ENCODE results near the gene HAND2.

The HAND2 gene

DNA sequence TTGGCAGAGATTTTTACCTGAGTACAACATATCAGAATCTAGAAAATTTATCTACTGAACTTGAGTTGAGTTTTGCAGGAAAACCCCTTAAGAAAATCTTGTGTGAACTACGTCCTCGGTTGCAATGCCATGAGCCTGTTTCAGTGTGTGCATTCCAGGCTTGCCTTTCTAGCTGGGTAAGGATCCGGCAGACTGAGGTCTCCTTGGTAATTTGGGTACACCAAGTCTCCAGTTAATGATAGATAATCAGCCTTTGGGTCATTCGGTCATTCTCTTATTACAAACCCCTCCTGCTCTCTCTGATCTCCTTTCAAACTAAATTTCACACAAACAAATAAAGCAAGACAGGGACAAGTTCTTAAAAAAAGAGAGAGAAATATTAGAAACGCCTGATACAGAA is 5.9 kb upstream of the HAND2 start:
- no peak for DNase-seq (ENCODE audit: low read depth)

DNA sequence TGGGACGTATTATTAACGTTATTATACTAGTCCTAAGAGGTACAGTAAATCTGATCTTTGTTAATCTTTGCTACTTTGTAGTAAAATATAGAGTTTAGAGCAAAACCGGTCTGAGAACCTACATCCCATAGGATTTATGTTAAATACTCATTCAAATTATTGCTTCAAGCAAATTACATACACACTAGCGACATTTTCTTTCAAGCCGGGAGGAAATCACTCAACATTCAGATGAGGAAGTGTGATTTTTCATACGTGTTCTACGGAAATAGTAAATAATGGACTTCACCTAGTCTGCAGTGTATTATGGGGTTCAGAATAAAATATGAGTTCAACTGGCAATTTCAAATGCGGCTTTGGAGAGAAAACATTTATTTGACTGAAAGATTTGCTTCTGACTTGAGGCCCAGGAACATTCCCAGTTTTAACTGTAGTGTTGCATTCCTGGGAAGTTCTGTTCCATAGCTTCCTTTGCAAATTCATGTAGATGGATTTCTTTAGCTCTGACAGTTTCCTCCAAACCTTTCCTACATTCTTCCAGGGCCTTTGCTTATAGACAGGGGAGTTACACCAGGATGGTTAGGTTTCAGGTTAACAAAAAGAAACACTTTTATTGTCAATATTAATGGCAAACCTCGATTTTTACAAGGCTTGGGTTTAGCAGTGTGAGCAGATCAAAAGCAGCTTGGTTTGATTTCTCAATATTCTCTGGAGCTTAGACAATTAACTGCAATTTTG is 5.3 kb upstream of the HAND2 start:
- no peak for DNase-seq (ENCODE audit: low read depth)

DNA sequence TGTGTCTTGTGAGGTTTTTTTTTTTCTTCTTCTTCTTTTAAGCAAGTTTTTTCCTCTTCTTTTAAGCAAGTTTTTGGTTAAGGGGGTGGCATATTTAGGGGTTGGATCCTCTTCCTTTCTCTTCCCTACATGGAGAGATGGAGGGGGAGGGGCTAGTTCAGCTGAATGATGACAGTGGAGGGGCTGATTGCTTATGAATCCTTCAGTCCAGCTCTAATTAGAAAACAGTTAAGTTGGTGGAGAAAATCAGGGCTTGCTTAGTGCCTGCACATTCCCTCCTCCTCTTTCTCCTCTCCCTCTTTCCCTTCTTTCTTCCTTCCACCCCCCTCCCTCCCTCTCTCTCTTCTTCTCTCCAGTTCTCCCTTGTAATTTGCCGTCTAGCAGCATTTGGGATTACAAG is 4.4 kb upstream of the HAND2 start:
- no peak for DNase-seq (ENCODE audit: low read depth)

DNA sequence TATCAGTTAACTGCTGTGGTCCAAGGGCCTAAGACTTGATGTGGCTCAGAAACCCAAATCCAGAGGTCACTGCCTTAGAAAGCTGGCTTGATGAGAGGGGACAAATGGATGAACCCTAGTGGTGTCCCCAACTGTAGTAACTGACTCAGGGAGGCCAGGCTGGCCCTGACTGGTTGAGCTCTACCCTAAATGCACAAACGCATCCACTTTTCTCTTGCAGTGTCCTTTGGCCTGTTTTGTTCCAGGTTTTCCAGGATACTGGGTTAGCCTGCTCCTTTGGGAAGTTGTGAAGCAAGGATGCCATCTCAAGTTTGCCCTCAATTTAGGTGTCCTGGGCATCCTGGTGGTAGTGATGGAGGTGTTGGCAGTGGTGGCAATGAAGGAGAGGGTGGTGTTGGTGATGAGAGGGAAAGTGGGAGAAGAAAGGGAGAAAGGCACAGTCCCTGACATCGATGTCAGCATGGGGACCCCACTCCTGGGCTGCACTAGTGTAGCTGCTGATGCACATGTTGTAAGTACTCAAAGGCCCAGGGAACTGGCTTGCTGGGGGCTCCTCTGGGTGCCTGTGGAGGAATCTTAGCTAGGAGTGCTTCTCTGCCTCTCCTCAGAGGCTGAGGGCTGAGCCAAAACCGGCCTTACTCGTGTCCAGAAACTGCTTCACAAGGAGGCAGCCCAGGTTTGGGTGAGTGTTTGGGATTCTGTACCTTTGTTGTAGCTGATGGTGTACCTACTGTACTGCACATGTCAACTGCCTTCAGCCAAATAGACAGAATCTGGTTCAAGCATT is 2.9 kb upstream of the HAND2 start:
- DNase-seq (ENCODE audit: low read depth), result no peak

DNA sequence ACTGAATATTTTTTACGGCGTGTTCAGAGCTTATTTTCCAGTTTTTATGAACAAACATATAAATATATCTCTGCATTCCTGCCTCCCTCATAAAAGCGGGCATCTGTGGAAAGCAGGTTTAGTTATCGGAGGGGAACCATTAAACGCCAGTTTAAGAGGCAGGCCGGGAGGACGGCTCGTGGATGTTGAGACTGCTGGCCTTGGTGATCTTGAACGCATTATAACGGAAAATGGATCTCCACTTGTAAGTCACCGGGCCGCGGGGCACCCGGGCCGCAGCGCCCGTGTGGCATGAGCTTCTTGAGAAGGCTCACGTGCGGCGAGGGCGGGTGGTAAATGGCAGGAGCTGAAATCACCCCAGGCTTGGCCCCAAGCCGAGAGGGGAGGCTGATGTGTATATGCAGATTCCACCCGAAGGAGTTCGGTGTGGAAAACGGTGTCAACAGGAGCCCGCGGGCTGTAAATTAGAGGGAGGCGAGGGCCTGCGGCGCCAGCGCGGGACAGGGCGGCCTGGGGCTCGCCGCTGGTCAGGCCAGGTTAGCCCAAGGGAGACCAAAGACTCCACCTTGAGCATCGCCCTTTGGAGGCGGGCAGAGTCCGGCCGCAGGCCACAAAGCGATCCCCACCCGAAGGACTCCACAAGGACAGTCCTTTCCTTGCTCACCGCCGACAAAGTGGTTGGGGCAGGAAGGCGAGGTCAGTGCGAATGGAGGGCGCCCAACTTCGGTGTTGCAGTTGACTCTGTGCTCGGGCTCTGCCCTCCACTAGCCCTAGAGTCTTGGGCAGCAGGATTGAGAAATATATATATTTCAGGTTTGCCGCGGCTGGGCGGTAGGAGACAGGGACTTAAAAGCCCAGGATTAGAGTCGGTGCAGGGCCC is 1.3 kb upstream of the HAND2 start:
- DNase-seq (ENCODE audit: low read depth), result no peak

DNA sequence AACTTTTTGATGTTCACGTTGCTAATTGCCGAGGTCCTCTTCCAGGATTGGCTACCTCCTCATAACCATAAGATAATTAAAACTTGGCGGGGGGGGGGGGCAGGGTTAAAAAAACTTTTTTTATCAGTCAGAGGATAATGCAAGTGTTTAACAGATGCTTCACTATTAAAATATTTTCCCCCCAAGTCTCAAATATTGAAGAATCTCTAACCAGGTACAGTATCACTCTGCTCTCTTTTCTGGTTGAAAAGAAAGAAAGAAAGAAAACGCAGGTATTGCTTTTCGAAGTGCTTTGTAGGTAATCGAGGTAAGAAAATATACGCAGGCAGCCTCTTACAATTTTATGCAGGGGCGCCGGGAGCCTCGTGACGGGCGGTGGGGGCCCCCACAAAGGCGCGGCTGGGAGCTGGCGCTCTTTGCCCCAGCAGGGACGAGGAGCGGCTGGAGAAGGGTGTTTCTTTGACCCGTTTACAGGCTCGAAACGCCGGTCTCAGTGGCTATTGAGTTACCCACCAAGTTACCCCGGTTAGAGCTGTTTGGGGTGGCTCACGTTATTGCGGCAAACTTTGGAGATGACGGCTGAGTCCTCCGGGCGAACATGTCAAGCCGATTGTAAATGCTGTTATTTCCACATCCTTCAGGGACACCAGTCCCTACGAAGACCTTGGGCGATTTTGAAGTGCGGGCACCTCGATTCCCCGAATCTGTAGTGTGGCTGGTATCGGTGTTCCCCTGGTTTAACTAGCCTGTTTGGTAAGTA is 477 bp upstream of the HAND2 start:
- no peak for DNase-seq (ENCODE audit: low read depth)

DNA sequence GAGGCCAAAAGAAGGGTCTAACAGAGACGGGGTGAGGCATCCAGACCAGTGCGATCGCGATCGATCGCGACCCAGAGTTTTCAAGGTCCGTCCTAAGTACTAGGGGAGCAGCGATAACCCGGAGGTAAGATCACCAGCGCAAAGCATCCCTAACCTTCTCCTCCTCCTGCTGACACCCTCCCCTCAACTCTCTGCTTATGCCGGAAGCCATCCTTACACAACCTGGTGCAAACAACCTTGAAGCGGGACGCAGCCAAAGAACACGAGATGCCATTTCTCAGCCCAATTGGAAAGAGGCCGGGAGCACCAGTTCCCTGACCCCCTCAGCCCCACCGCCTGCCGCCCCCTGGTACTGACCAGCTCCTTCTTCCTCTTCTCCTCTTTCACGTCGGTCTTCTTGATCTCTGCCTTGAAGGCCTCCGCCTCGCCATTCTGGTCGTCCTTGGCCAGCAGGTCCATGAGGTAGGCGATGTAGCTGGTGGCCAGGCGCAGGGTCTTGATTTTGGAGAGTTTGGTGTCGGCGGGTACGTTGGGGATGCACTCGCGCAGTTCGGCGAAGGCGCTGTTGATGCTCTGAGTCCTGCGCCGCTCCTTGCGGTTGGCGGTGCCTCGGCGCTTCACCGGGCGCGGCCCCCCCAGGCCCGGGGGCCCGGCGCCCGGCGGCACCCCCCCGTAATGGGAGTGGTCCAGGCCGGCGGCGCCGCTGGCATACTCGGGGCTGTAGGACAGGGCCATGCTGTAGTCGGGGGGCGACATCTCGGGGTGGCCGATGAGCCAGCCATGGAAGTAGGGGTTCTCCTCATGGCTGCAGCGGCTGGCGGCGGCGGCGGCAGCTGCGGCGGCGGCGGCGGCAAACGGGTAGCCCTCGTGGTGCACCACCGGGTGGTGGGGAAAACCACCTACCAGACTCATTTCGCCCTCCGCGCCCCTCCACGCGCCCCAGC is 1.4 kb downstream of the HAND2 start:
- no peak for DNase-seq (ENCODE audit: low read depth)

DNA sequence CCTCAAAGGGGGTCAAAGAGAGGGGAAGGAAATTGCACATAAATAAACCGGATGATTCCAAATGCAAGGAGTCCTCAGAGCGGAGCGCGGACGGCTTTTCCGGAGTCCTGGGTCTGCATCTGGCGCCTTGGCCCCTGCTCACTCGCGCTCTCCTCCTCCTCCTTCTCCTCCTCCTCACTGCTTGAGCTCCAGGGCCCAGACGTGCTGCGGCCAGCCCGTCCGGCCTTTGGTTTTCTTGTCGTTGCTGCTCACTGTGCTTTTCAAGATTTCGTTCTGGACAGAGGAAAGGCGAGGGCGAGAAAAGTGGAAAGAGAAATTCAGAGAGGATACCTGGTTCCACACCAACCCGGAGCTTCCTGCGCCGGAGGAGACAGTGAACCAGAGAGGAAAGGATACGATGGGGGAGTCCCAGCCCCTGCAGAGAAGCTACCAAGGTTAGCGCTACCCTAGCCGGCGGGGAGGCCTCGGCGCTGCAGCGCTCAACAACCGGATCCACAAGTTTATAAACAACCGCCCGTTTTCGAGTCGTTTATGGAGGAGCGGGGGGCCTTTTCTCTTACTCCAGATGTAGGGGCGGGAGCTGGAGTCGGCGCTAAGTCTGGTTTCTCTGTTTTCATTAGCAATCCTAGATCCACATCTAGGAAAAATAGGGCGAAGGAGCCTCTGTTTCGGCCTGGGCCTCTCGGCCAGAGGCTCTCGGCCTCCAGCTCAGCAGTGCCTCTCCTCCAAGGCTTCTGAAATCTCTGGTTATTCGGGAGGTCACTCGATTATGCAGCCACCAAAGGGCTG is 2.7 kb downstream of the HAND2 start:
- no peak for DNase-seq (ENCODE audit: low read depth)

DNA sequence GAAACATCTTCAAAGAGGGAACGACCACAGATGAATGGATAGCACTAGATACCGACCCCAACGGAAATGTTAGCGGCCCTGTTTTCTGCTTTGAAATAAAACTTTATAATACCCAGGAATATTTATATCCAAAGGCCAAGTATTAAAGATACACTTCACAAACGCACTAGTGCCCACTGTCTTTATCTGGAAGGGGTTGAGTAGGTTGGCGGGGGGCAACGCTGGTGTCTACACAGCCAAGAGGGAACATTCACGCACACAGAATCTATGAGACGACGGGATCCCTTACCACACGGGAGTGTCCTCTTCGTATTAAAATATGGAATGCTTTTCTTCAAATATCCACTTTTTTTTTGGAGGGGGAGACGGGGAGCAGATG is 3.3 kb downstream of the HAND2 start:
- DNase-seq (ENCODE audit: low read depth), result no peak

DNA sequence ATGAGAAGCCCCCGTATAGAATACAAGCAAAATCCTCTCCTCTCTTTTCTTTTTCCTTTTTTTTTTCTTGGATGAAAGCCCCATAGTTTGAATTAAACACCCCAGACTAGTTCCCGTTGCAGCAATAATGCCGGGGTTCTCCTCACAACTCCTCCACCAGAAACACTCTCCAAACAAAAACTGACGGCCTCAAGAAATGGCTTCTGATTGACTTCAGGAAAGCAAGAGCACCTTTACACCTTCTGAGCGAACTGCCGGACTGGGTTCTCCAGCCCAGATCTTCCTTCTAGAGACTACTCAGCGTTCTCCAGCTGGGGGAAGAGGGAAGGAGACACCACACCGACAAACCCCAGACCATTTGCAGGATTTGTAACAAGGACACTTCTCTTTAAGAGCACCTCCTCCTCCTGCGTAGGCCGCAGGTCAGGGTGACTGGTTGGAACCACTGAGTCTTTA is 4.0 kb downstream of the HAND2 start:
- no peak for DNase-seq (ENCODE audit: low read depth)

DNA sequence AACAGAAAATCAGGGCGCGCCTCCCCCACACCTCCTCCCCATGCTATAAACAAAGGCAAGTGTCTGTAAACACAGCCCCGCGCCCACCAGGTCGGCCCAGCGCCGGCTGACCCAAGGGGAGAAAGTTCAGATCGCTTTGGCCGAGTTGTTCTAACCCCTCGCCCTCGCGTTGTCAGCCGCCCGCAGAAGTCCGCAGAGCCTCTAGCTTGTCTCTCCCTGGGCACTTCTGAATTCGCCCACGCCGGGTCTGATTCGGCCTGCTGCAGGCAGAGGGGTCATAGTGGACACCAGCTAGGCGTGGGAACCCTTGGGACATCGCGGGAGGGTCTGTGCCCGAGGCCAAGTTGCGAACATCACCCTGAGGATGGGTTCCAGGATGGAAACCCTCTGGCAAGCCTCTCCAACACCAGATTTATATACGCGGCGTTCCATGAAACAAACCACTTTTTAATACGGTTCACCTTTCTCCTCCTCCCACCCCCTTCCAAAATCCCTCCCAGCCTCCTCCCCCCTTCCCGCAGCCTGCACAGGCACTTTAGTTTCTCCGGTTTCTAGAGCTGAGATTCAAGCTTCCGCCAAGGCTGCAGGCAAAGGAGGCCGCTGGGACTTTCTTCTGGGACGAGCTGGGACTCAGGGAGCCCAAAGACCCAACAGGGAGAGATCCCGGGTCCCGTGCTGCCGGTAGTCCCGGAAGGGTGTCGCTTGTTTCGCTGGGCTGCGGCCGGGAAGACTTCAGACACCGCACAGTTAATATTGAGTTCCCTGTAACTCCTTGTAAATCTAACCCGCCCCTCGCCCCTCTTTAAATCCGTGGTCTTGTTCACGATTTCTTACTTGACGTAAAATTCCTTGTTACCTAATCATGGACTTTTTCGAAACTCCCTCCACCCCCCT is 4.7 kb downstream of the HAND2 start:
- DNase-seq (ENCODE audit: low read depth), result no peak

DNA sequence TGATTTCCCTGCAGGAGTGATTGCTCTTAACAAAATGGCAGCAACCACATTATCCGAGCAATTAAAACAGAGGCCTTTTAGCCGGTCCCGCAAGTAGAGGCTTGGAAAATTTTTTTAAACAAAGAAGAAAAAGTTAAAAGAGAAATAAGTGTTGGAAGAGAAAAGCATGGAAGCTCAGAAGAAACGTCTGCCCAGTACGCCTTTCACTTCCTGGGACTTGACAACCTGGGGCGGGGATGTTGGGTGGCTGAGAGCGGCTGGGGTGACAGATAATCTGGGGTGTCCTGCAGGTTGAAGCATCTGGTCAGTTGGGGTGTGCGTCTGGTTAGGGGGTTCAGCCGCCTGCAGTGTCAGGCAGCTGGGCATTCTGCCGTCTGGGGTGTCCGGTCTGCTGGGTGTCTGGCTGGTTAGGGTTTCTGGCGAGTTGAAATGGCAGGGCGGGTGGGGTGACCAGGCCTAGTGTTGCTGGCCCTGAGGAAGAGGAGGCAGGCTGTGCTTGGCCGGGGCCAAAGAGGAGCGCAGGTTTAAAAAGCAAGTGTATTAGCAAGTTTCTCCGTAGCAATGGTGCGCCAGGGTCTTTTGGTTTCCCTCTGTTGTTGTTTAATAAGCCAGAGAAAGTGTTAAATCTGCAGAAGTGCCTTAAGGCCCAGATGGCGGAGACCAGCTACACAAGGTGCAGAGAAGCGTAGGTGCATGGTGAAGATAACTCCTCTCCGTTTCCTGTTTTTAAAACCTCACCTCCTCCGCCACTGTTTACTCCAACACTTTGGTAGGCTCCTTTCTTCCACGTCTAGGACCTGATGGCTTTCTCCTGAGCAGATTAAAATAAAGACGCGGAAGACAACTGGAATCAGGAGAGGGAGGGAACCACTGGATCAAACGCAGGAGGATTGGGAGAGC is 5.6 kb downstream of the HAND2 start:
- DNase-seq (ENCODE audit: low read depth), result no peak

DNA sequence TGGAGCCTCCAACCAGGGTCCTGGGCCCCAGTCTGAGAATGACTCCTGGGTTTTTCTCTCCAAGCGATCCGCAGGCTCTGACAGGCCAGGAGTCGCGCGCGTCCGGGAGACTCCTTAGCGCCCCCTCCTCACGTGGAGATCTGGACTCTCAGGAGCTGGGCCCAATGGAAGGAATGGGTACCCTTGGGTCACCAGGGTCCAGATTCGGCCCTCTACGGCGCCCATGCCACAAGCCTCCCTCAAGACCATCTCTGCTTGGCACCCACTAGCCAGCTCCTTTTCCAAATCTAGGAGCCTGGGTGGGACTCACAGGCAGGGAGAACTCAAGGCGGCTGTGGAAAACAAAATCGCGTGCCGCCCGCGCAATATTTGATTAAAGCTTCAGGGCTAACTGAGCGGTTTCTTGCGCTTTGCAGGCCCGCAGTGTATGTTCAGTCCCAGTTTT is 7.1 kb downstream of the HAND2 start:
- DNase-seq (ENCODE audit: low read depth), result no peak

DNA sequence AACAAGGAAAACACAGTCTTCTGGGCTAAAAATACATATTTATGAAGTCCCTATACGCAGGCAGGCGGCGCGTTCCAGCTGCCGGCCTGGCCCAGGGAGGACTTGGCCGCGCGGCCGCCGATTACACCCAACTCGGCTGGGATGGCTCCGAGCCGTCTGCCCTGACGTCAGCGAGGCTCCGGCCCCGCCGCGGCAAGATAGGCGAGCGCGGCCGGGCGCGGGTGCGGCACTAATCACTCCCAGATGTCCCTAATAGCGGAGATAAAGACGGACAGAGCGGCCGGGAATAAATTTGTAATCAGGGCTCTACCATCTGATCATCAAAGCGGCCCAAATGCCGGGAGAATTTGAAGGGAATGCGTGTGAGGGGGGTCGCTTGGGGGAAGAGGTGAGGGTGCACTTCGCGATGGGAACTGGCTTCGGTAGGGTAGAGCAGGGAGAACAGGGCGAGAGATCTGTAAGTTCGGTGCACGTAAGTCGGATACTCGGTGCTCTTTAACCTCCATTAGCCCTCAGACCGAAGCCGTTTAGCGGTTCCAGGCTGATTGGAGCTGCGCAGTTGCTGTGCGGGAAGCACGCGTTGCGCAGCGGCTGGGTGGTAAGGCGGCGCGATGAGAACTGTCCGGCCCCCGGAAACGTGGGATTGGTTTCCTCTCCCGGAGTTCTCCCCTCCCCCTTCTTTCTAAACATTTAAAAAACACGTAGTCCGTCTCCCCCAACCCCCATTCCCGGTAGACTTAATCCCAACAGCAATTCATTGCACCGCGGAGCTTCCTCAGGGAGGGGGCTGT is 7.7 kb downstream of the HAND2 start:
- DNase-seq (ENCODE audit: low read depth), result no peak

DNA sequence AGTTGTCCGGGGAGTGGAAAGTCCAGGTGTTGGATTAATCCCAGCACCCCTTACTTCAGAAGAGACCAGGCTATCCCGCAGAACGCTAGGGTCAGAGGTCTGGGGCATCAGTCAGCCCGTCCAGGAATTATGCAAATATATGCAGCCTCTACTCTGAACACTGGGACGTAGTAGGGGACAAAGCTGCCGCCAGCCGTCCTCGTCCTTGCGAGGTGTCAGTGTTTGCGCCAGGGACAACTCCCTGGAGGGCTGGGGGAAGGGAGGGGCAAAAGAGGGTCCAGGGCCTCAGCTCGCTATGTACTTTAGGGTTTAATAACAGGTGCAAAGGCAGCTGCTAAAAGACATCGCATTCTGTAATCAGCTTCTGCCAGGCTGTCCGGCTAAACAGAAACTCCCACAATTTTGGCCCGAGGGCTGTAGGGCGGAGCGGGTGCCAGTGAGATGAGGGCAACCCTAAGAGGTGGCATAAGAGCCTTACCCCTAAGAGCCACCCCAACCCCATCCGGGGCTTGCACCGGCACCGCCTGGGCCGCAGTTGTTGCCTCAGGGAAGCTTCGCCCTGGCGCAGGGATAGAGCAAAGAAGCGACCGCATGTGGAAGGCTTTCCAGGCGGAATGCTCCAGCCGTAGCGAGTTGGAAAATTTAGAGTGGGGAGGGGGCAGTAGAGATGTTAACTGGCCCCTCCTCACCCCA is 8.4 kb downstream of the HAND2 start:
- DNase-seq (ENCODE audit: low read depth), result no peak

DNA sequence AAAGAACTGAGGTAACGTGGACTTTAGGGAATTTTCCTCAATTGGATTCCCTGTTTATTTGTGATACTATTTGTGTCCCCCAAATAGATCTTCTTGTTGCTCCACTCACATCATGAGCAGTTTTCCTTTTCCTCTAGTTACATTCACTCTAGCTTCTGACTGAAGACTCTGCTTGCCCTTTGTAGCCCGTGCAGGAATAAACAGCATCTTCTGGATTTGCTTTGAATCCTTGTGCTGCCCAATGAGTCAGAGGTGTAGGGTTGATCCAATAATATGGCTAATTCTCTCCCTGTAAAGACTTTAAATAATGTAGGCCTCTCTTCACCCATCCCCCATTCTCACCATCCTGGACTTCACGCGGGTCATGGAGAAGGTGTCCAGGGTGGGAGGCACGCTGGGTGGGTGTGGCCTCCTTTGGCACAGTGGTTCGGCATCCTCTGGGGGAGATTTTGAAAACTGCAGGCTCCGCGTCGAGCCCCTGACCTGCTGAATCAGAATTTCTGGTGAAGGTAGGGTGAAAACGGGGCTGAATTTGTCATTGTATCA is 9.0 kb downstream of the HAND2 start:
- DNase-seq (ENCODE audit: low read depth), result no peak
